Upper lobe of left lung (tissue), 4 donors: ENCODE measurements around the gene NTN1.

ENCODE experiments used
- POLR2AphosphoS5 ChIP-seq, 2 donors: sonication (generic); formaldehyde crosslinking; IDR thresholded peaks; one replicate each; pipeline ENCODE4 v1.5.1; 2017; ENCODE audit warnings: antibody characterized with exemption in 2 of 2
- TF ChIP-seq, protein P1 (sequence below), 6 experiments: fragments of 450-650 bp in 4 of 6; fragments of 200-600 bp in 2 of 6; sonication (generic) in 2 of 6; IDR thresholded peaks; one replicate each; pipeline ENCODE4 v1.5.1; 2016 to 2019; ENCODE audit warnings: antibody characterized with exemption in 6 of 6

DNA sequence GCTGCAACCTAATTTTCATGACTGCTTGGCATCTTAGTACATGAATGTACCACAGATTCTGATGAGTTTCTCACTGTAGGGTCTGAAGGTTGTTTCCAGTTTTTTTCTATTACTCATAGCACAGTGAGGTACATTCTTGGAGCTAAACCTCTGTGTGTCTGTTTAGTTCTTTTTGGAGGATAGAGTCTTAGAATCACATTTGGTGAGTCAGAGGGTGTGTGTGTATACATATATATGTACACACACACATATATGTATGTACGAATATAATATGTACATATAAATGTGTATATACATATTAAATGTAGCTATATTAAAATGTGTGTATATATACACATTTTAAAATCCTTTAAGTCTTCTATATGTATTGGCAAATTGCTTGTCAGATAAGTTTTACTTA lies 72.9 kb downstream of the NTN1 start:
- TF ChIP-seq, protein P1, sequence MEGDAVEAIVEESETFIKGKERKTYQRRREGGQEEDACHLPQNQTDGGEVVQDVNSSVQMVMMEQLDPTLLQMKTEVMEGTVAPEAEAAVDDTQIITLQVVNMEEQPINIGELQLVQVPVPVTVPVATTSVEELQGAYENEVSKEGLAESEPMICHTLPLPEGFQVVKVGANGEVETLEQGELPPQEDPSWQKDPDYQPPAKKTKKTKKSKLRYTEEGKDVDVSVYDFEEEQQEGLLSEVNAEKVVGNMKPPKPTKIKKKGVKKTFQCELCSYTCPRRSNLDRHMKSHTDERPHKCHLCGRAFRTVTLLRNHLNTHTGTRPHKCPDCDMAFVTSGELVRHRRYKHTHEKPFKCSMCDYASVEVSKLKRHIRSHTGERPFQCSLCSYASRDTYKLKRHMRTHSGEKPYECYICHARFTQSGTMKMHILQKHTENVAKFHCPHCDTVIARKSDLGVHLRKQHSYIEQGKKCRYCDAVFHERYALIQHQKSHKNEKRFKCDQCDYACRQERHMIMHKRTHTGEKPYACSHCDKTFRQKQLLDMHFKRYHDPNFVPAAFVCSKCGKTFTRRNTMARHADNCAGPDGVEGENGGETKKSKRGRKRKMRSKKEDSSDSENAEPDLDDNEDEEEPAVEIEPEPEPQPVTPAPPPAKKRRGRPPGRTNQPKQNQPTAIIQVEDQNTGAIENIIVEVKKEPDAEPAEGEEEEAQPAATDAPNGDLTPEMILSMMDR (IDR thresholded peaks at IDR 0.05), result no peak
- no peak for TF ChIP-seq POLR2AphosphoS5 (IDR thresholded peaks at IDR 0.05)
